PC-9 (cell line): ENCODE results near the gene FAM110A. TPM values are rescaled to one million over a fixed set of nuclear protein-coding genes. Genes with fewer than 3 reads are reported as not detected.
"Not testable (repeated sequence)": the region's sequence is repeated elsewhere in the genome, so short reads cannot be mapped to it uniquely, and the experiment has no call there.

Source experiments
- BruUV-seq: library from RNA; stranded (reverse); fragments of 400-500 nt; replicated peaks from 2 replicates; lab custom pipeline; 2021; lab: Mats Ljungman, UMichigan
- CTCF ChIA-PET: fragments of 300-600 bp; sonication (Branson Sonifier 250); formaldehyde crosslinking; loops from one replicate; lab custom pipeline; 2022; ENCODE audit warnings: antibody characterized with exemption; lab: Charles Lee
- POLR2A ChIA-PET: fragments of 300-600 bp; sonication (Branson Sonifier 250); formaldehyde crosslinking; loops from one replicate; lab custom pipeline; 2022; ENCODE audit warnings: antibody characterized with exemption; ENCODE audit not compliant: unreplicated experiment; lab: Charles Lee
- DNase-seq, 2 experiments: peaks; one replicate each; pipeline versions ENCODE4 v3.0.0 to v3.0.0-alpha.2; 2015 to 2022; ENCODE audit warnings: mixed read lengths in 1 of 2
- H2AFZ ChIP-seq: fragments of 200-600 bp; sonication (generic); 2 replicates; pipeline ENCODE4 v1.8.1; 2017; ENCODE audit warnings: antibody characterized with exemption
- H3F3A ChIP-seq: fragments of 200-600 bp; sonication (generic); 2 replicates; pipeline ENCODE4 v1.8.1; 2017; ENCODE audit warnings: antibody characterized with exemption, mild to moderate bottlenecking, low read depth; ENCODE audit not compliant: insufficient read depth
- H3K27ac ChIP-seq: fragments of 200-600 bp; sonication (generic); 2 replicates; pipeline ENCODE4 v1.6.1; 2016; ENCODE audit warnings: mixed run types
- H3K27me3 ChIP-seq: fragments of 200-600 bp; sonication (generic); 2 replicates; pipeline ENCODE4 v1.6.1; 2016; ENCODE audit warnings: low read depth, mixed run types; ENCODE audit not compliant: insufficient read depth
- H3K36me3 ChIP-seq: fragments of 200-600 bp; sonication (generic); 2 replicates; pipeline ENCODE4 v1.6.1; 2016; ENCODE audit warnings: low read depth, mixed run types
- H3K4me1 ChIP-seq: fragments of 200-600 bp; sonication (generic); replicated peaks from 2 replicates; pipeline ENCODE4 v1.6.1; 2016; ENCODE audit warnings: mixed run types; ENCODE audit not compliant: insufficient read depth
- H3K4me2 ChIP-seq: fragments of 200-600 bp; sonication (generic); 2 replicates; pipeline ENCODE4 v1.6.1; 2017; ENCODE audit warnings: mixed run types
- H3K4me3 ChIP-seq: fragments of 200-600 bp; sonication (generic); 2 replicates; pipeline ENCODE4 v1.6.1; 2016; ENCODE audit warnings: mixed run types
- H3K79me2 ChIP-seq: fragments of 200-600 bp; sonication (generic); 2 replicates; pipeline ENCODE4 v1.6.1; 2017; ENCODE audit warnings: low read depth, mixed run types
- H3K9me2 ChIP-seq: fragments of 200-600 bp; sonication (generic); 2 replicates; pipeline ENCODE4 v1.8.1; 2017; ENCODE audit warnings: mild to moderate bottlenecking; ENCODE audit not compliant: insufficient read depth
- H3K9me3 ChIP-seq: fragments of 200-600 bp; sonication (generic); 2 replicates; pipeline ENCODE4 v1.8.1; 2016; ENCODE audit warnings: low read depth; ENCODE audit not compliant: insufficient read depth
- H4K20me1 ChIP-seq: fragments of 200-600 bp; sonication (generic); 2 replicates; pipeline ENCODE4 v1.8.1; 2017; ENCODE audit not compliant: insufficient read depth
- EZH2 ChIP-seq: fragments of 200-600 bp; sonication (generic); IDR thresholded peaks from 2 replicates; pipeline ENCODE4 v1.8.0; 2017; ENCODE audit warnings: antibody characterized with exemption, low read depth
- intact Hi-C: fragments of 100-400 bp; cut with micrococcal nuclease; formaldehyde crosslinking; loops from one replicate; pipeline ENCODE4 v1.10.0; 2022; ENCODE audit not compliant: unreplicated experiment
- total RNA-seq: library from RNA; stranded (reverse); gene quantifications from 2 replicates; pipeline ENCODE4 v1.2.3, GENCODE V29; 2021
- TF ChIP-seq, protein P1 (sequence below): fragments of 200-600 bp; sonication (generic); conservative IDR thresholded peaks from 2 replicates; pipeline ENCODE4 v1.6.1; 2017; ENCODE audit warnings: mixed run types, antibody characterized with exemption, mild to moderate bottlenecking, moderate library complexity

The FAM110A gene
- total RNA-seq, 1 experiment from 2014 or later = 30.8 TPM

DNA sequence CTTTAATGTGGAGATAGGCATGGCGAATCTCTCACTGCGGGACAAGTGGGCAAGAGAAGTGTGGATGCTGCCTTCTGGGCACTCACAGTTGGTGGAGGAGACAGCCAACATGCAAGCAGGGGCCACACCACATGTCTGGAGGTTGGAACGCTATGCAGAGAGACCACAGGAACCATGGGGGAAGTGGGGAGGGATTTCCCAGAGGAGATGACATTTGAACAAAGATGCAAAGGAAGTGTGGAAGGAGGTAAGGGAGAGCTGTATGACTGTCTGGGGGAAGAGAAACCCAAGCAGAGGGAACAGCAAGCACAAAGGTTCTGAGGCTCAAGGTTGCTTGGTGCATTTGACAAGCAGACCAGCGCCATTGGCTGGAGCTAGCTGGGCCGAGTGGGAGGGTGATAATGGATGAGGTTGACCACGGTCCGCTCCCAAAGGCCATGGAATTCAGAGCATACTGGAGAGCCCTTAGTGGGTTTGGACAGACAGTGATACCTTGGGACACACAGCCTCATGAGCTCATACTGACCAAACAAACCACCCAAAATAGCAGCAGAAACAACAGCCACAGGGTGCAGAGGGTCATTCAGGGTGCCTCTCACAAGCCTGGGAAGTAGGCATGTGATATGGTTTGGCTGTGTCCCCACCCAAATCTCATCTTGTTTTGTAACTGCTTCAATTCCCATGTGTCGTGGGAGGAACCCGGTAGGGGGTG is 7.6 kb upstream of the FAM110A start:
- Histone ChIP-seq H4K20me1 (no peaks in the 10 kb centered on the region), H3K79me2 (no peaks in the 10 kb centered on the region), H2AFZ (no peak overlapping the region), H3K9me3 (no peaks in the 10 kb centered on the region), H3K27ac (no peak overlapping the region), H3K4me1 (peaks cover 21% of the 10 kb centered on the region), H3K9me2 (no peaks in the 10 kb centered on the region), H3K4me3 (no peak overlapping the region), H3K4me2 (no peak overlapping the region), H3K36me3 (no peaks in the 10 kb centered on the region), H3F3A (peaks cover 14% of the 10 kb centered on the region; the same call in 1 of the 2 replicates), H3K27me3 (no peaks in the 10 kb centered on the region)
- ChIA-PET CTCF (no interaction called here), POLR2A (no interaction called here)
- DNase-seq = no peak
- intact Hi-C loops = no loop called here
- no TSS peak for BruUV-seq
- TF ChIP-seq, protein P1, sequence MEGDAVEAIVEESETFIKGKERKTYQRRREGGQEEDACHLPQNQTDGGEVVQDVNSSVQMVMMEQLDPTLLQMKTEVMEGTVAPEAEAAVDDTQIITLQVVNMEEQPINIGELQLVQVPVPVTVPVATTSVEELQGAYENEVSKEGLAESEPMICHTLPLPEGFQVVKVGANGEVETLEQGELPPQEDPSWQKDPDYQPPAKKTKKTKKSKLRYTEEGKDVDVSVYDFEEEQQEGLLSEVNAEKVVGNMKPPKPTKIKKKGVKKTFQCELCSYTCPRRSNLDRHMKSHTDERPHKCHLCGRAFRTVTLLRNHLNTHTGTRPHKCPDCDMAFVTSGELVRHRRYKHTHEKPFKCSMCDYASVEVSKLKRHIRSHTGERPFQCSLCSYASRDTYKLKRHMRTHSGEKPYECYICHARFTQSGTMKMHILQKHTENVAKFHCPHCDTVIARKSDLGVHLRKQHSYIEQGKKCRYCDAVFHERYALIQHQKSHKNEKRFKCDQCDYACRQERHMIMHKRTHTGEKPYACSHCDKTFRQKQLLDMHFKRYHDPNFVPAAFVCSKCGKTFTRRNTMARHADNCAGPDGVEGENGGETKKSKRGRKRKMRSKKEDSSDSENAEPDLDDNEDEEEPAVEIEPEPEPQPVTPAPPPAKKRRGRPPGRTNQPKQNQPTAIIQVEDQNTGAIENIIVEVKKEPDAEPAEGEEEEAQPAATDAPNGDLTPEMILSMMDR = no peak

- no peak for TF ChIP-seq EZH2
- TF ChIP-seq, protein P1 = no peak
- H3K4me1 ChIP-seq = peaks cover 21% of the 10 kb centered on the region
- ChIA-PET CTCF (no interaction called here), POLR2A (no interaction called here)
- H3K4me3 ChIP-seq = no peak overlapping the region
- H3K9me3 ChIP-seq = no peaks in the 10 kb centered on the region
- H3K36me3 ChIP-seq = no peaks in the 10 kb centered on the region
- H3F3A ChIP-seq = peaks cover 14% of the 10 kb centered on the region; the same call in 1 of the 2 replicates
- intact Hi-C loops = no loop called here
- H3K27me3 ChIP-seq = no peaks in the 10 kb centered on the region
- no peak overlapping the region for H3K4me2 ChIP-seq
- no peaks in the 10 kb centered on the region for H3K9me2 ChIP-seq
- no peak for DNase-seq
- no peaks in the 10 kb centered on the region for H4K20me1 ChIP-seq
- BruUV-seq = no TSS peak
- H3K27ac ChIP-seq = no peak overlapping the region
- no peaks in the 10 kb centered on the region for H3K79me2 ChIP-seq
- no peak overlapping the region for H2AFZ ChIP-seq
Measured at GRCh38 chr20:826695-827323, 6.7 kb upstream of the FAM110A start.

DNA sequence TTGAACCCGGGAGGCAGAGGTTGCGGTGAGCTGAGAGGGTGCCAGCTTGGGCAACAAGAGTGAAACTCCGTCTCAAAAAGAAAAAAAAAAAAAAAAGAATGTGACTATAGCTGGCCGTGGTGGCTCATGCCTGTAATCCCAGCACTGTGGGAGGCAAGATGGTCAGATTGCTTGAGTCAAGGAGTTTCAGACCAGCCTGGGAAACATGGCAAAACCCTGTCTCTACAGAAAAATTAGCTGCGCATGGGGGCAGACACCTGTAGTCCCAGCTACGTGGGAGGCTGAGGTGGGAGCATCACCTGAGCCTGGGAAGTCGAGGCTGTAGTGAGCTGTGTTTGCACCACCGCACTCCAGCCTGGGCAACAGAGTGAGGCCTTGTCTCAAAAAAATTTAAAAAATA is 5.5 kb upstream of the FAM110A start:
- CTCF ChIA-PET = interaction anchor here (0.6 kb wide), 2 partner anchors 12 to 33 kb away, joined by 3 to 6 read pairs; no protein-coding TSS in a partner anchor
- H3K9me3 ChIP-seq, H4K20me1 ChIP-seq, H3K4me3 ChIP-seq, H3K79me2 ChIP-seq, H3K9me2 ChIP-seq, H3K27ac ChIP-seq, DNase-seq, H3K36me3 ChIP-seq, H2AFZ ChIP-seq, intact Hi-C loops, BruUV-seq, H3K4me2 ChIP-seq, POLR2A ChIA-PET, H3K27me3 ChIP-seq: not testable (repeated sequence)
- Histone ChIP-seq H3K4me1 (peaks cover 24% of the 10 kb centered on the region), H3F3A (peaks cover 14% of the 10 kb centered on the region; the same call in 1 of the 2 replicates)
